ENCODE results near the gene ACTR2. TPM values are rescaled to one million over a fixed set of nuclear protein-coding genes. Genes with fewer than 3 reads are reported as not detected.
"Not testable (repeated sequence)": the region's sequence is repeated elsewhere in the genome, so short reads cannot be mapped to it uniquely, and the experiment has no call there.

ACTR2 gene
- polyA plus RNA-seq, 1 donor from 2014 or later: 118 TPM

- Histone ChIP-seq H3K4me3 (ENCODE audit: low read length) (no peak overlapping the region), H3K9ac (ENCODE audit: low read length) (no peak overlapping the region), H4K20me1 (ENCODE audit: insufficient read depth) (no peaks in the 10 kb centered on the region), H3F3A (ENCODE audit: insufficient read depth, low read length, poor library complexity, severe bottlenecking) (no peaks in the 10 kb centered on the region), H2AFZ (ENCODE audit: low read depth, low read length) (no peak overlapping the region), H3K79me2 (replicated peaks; ENCODE audit: insufficient read depth, low read length) (no peaks in the 10 kb centered on the region), H3K27me3 (ENCODE audit: insufficient read depth, low read depth, low read length) (no peaks in the 10 kb centered on the region), H3K36me3 (ENCODE audit: insufficient read depth, low read length) (no peaks in the 10 kb centered on the region), H3K9me2 (ENCODE audit: insufficient read depth, low read length) (no peaks in the 10 kb centered on the region), H3K9me3 (ENCODE audit: low read length) (no peaks in the 10 kb centered on the region), H3K27ac (ENCODE audit: low read length) (no peak overlapping the region), H3K4me2 (ENCODE audit: low read length) (no peak overlapping the region)
- TF ChIP-seq REST (IDR thresholded peaks at IDR 0.05; ENCODE audit: borderline replicate concordance): no peak
- no peak for TF ChIP-seq RAD21 (conservative IDR thresholded peaks at IDR 0.05)
- no peak for TF ChIP-seq TAF1 (IDR thresholded peaks at IDR 0.05; ENCODE audit: low read depth)
- no peak for TF ChIP-seq POLR2AphosphoS5 (IDR thresholded peaks at IDR 0.05)
- no peak for TF ChIP-seq MXI1 (conservative IDR thresholded peaks at IDR 0.05; ENCODE audit: poor library complexity, severe bottlenecking)
- no peak for TF ChIP-seq EP300 (conservative IDR thresholded peaks at IDR 0.05; ENCODE audit: poor library complexity, severe bottlenecking)
- TF ChIP-seq, protein P1, sequence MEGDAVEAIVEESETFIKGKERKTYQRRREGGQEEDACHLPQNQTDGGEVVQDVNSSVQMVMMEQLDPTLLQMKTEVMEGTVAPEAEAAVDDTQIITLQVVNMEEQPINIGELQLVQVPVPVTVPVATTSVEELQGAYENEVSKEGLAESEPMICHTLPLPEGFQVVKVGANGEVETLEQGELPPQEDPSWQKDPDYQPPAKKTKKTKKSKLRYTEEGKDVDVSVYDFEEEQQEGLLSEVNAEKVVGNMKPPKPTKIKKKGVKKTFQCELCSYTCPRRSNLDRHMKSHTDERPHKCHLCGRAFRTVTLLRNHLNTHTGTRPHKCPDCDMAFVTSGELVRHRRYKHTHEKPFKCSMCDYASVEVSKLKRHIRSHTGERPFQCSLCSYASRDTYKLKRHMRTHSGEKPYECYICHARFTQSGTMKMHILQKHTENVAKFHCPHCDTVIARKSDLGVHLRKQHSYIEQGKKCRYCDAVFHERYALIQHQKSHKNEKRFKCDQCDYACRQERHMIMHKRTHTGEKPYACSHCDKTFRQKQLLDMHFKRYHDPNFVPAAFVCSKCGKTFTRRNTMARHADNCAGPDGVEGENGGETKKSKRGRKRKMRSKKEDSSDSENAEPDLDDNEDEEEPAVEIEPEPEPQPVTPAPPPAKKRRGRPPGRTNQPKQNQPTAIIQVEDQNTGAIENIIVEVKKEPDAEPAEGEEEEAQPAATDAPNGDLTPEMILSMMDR (IDR thresholded peaks at IDR 0.05; ENCODE audit: poor library complexity, severe bottlenecking): no peak
- no peak for TF ChIP-seq EZH2 (IDR thresholded peaks at IDR 0.05; ENCODE audit: borderline replicate concordance, insufficient read depth, low read length, poor library complexity, severe bottlenecking)
- TF ChIP-seq SMC3 (conservative IDR thresholded peaks at IDR 0.05; ENCODE audit: poor library complexity): no peak
These were observed 27.7 kb downstream of the ACTR2 start for GRCh38 chr2:65255356-65255755.

DNA sequence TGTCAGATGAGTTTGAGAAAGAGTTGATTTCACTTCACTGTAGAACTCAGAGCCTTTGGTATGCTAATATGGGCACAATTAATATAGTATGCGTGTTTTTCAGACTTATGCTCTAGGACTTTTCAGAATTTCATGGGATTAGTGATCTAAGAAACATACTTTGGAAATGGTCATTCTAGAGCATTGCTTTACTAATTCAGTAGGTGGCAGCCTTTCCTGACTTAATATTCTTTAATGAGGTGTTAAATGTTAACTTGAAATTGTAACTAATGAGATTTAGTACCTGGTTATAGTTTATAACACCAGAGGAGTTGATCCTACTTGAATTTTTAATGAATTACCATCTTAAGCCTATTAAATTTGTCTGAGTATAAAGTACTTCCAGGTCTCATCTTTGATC lies 28.4 kb downstream of the ACTR2 start:
- H3K27ac ChIP-seq (ENCODE audit: low read length): no peak overlapping the region
- no peaks in the 10 kb centered on the region for H3K9me2 ChIP-seq (ENCODE audit: insufficient read depth, low read length)
- H3K9ac ChIP-seq (ENCODE audit: low read length): no peak overlapping the region
- no peak overlapping the region for H3K4me3 ChIP-seq (ENCODE audit: low read length)
- H4K20me1 ChIP-seq (ENCODE audit: insufficient read depth): no peaks in the 10 kb centered on the region
- no peak for TF ChIP-seq TAF1 (IDR thresholded peaks at IDR 0.05; ENCODE audit: low read depth)
- TF ChIP-seq, protein P1 (IDR thresholded peaks at IDR 0.05; ENCODE audit: poor library complexity, severe bottlenecking): no peak
- TF ChIP-seq EZH2 (IDR thresholded peaks at IDR 0.05; ENCODE audit: borderline replicate concordance, insufficient read depth, low read length, poor library complexity, severe bottlenecking): no peak
- TF ChIP-seq RAD21 (conservative IDR thresholded peaks at IDR 0.05): no peak
- no peak for TF ChIP-seq MXI1 (conservative IDR thresholded peaks at IDR 0.05; ENCODE audit: poor library complexity, severe bottlenecking)
- TF ChIP-seq REST (IDR thresholded peaks at IDR 0.05; ENCODE audit: borderline replicate concordance): no peak
- no peak for TF ChIP-seq EP300 (conservative IDR thresholded peaks at IDR 0.05; ENCODE audit: poor library complexity, severe bottlenecking)
- TF ChIP-seq SMC3 (conservative IDR thresholded peaks at IDR 0.05; ENCODE audit: poor library complexity): no peak
- TF ChIP-seq POLR2AphosphoS5 (IDR thresholded peaks at IDR 0.05): no peak
- no peaks in the 10 kb centered on the region for H3K27me3 ChIP-seq (ENCODE audit: insufficient read depth, low read depth, low read length)
- no peak overlapping the region for H2AFZ ChIP-seq (ENCODE audit: low read depth, low read length)
- H3K9me3 ChIP-seq (ENCODE audit: low read length): no peaks in the 10 kb centered on the region
- no peaks in the 10 kb centered on the region for H3K36me3 ChIP-seq (ENCODE audit: insufficient read depth, low read length)
- no peaks in the 10 kb centered on the region for H3F3A ChIP-seq (ENCODE audit: insufficient read depth, low read length, poor library complexity, severe bottlenecking)
- no peak overlapping the region for H3K4me2 ChIP-seq (ENCODE audit: low read length)
- no peaks in the 10 kb centered on the region for H3K79me2 ChIP-seq (replicated peaks; ENCODE audit: insufficient read depth, low read length)

DNA sequence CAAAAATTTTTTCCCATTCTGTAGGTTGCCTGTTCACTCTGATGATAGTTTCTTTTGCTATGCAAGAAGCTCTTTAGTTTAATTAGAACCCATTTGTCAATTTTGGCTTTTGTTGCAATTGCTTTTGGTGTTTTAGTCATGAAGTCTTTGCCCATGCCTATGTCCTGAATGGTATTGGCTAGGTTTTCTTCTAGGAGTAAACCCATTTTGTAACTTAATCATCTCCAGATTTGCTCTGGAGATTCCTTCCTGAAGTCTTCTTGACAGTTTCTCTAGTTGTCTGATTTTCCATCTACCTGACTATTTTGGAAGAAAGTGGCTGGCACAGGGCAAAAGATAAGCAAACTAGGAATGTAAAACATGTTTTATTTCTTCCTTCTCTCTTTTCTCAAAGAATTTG lies 30.2 kb downstream of the ACTR2 start:
- not testable (repeated sequence) for H3F3A ChIP-seq (ENCODE audit: insufficient read depth, low read length, poor library complexity, severe bottlenecking); H3K9ac ChIP-seq (ENCODE audit: low read length); H3K27me3 ChIP-seq (ENCODE audit: insufficient read depth, low read depth, low read length); H3K4me3 ChIP-seq (ENCODE audit: low read length); H3K9me3 ChIP-seq (ENCODE audit: low read length); H4K20me1 ChIP-seq (ENCODE audit: insufficient read depth); H3K79me2 ChIP-seq (replicated peaks; ENCODE audit: insufficient read depth, low read length); H3K4me2 ChIP-seq (ENCODE audit: low read length); H3K9me2 ChIP-seq (ENCODE audit: insufficient read depth, low read length); H3K27ac ChIP-seq (ENCODE audit: low read length); H3K36me3 ChIP-seq (ENCODE audit: insufficient read depth, low read length); H2AFZ ChIP-seq (ENCODE audit: low read depth, low read length)
